Neural cell (in vitro differentiated cells): ENCODE results near the gene PBX1.

Experiments used
- EP300 ChIP-seq: fragments of 450-650 bp; conservative IDR thresholded peaks from 2 replicates; pipeline ENCODE4 v1.6.1; 2014; ENCODE audit warnings: antibody characterized with exemption, mild to moderate bottlenecking, moderate library complexity; ENCODE audit not compliant: poor library complexity, severe bottlenecking
- EZH2 ChIP-seq: fragments of 200-600, 300-800 bp; shearing (Covaris generic), sonication (generic); IDR thresholded peaks from 2 replicates; pipeline ENCODE4 v1.6.1; 2014; ENCODE audit warnings: antibody characterized with exemption, low read length, borderline replicate concordance, mild to moderate bottlenecking; ENCODE audit not compliant: insufficient read depth, poor library complexity, severe bottlenecking
- MXI1 ChIP-seq: fragments of 450-650 bp; conservative IDR thresholded peaks from 2 replicates; pipeline ENCODE4 v1.6.1; 2014; ENCODE audit warnings: antibody characterized with exemption, mild to moderate bottlenecking; ENCODE audit not compliant: poor library complexity, severe bottlenecking
- SMC3 ChIP-seq: fragments of 450-650 bp; conservative IDR thresholded peaks from 2 replicates; pipeline ENCODE4 v1.6.1; 2014; ENCODE audit warnings: antibody characterized with exemption, mild to moderate bottlenecking, moderate library complexity; ENCODE audit not compliant: poor library complexity
- TAF1 ChIP-seq: IDR thresholded peaks from 2 replicates; pipeline ENCODE4 v1.6.1; 2012; ENCODE audit warnings: low read depth
- TF ChIP-seq, protein P1 (sequence below): fragments of 450-650 bp; IDR thresholded peaks from 2 replicates; pipeline ENCODE4 v1.5.1; 2014; ENCODE audit warnings: antibody characterized with exemption, mild to moderate bottlenecking, moderate library complexity; ENCODE audit not compliant: poor library complexity, severe bottlenecking

- TF ChIP-seq TAF1 = no peak
- no peak for TF ChIP-seq EZH2
- TF ChIP-seq SMC3 = no peak
- TF ChIP-seq, protein P1, sequence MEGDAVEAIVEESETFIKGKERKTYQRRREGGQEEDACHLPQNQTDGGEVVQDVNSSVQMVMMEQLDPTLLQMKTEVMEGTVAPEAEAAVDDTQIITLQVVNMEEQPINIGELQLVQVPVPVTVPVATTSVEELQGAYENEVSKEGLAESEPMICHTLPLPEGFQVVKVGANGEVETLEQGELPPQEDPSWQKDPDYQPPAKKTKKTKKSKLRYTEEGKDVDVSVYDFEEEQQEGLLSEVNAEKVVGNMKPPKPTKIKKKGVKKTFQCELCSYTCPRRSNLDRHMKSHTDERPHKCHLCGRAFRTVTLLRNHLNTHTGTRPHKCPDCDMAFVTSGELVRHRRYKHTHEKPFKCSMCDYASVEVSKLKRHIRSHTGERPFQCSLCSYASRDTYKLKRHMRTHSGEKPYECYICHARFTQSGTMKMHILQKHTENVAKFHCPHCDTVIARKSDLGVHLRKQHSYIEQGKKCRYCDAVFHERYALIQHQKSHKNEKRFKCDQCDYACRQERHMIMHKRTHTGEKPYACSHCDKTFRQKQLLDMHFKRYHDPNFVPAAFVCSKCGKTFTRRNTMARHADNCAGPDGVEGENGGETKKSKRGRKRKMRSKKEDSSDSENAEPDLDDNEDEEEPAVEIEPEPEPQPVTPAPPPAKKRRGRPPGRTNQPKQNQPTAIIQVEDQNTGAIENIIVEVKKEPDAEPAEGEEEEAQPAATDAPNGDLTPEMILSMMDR = peak; percentile 38
- TF ChIP-seq EP300 = no peak
- TF ChIP-seq MXI1 = no peak
These were observed 66.1 kb downstream of the PBX1 start for GRCh38 chr1:164625004-164625617.
